ENCODE results near the gene PNLIPRP3.

- TF ChIP-seq ZFP3 (CRISPR knock-in tag; IDR thresholded peaks at IDR 0.05): no peak
- TF ChIP-seq ZC3H10 (CRISPR knock-in tag; IDR thresholded peaks at IDR 0.05): no peak
- TF ChIP-seq, protein P1, sequence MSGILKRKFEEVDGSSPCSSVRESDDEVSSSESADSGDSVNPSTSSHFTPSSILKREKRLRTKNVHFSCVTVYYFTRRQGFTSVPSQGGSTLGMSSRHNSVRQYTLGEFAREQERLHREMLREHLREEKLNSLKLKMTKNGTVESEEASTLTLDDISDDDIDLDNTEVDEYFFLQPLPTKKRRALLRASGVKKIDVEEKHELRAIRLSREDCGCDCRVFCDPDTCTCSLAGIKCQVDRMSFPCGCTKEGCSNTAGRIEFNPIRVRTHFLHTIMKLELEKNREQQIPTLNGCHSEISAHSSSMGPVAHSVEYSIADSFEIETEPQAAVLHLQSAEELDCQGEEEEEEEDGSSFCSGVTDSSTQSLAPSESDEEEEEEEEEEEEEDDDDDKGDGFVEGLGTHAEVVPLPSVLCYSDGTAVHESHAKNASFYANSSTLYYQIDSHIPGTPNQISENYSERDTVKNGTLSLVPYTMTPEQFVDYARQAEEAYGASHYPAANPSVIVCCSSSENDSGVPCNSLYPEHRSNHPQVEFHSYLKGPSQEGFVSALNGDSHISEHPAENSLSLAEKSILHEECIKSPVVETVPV (CRISPR knock-in tag; IDR thresholded peaks at IDR 0.05): no peak
- TF ChIP-seq ARNTL (CRISPR knock-in tag; IDR thresholded peaks at IDR 0.05; ENCODE audit: borderline replicate concordance, low read depth): no peak
- no peak for TF ChIP-seq PATZ1 (CRISPR knock-in tag; IDR thresholded peaks at IDR 0.05; ENCODE audit: borderline replicate concordance)
- no peak for TF ChIP-seq PPARA (CRISPR knock-in tag; IDR thresholded peaks at IDR 0.05; ENCODE audit: borderline replicate concordance)
- TF ChIP-seq ZNF8 (CRISPR knock-in tag; IDR thresholded peaks at IDR 0.05): no peak
- no peak for TF ChIP-seq ESRRG (CRISPR knock-in tag; IDR thresholded peaks at IDR 0.05)
- TF ChIP-seq RARB (CRISPR knock-in tag; IDR thresholded peaks at IDR 0.05): no peak
- no peak for TF ChIP-seq ISL1 (CRISPR knock-in tag; IDR thresholded peaks at IDR 0.05)
- TF ChIP-seq ZFP30 (CRISPR knock-in tag; IDR thresholded peaks at IDR 0.05): no peak
- TF ChIP-seq TOX (CRISPR knock-in tag; IDR thresholded peaks at IDR 0.05; ENCODE audit: borderline replicate concordance): no peak
- no peak for TF ChIP-seq BACH2 (CRISPR knock-in tag; IDR thresholded peaks at IDR 0.05; ENCODE audit: borderline replicate concordance)
- TF ChIP-seq, protein P2, sequence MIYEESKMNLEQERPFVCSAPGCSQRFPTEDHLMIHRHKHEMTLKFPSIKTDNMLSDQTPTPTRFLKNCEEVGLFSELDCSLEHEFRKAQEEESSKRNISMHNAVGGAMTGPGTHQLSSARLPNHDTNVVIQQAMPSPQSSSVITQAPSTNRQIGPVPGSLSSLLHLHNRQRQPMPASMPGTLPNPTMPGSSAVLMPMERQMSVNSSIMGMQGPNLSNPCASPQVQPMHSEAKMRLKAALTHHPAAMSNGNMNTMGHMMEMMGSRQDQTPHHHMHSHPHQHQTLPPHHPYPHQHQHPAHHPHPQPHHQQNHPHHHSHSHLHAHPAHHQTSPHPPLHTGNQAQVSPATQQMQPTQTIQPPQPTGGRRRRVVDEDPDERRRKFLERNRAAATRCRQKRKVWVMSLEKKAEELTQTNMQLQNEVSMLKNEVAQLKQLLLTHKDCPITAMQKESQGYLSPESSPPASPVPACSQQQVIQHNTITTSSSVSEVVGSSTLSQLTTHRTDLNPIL (CRISPR knock-in tag; IDR thresholded peaks at IDR 0.05; ENCODE audit: low read depth): no peak
Measured at GRCh38 chr10:116440330-116441030, 12.8 kb downstream of the PNLIPRP3 start.

Data from SK-N-SH treated with all-trans-retinoic acid at 6 μM for 48 hours (cell line).